ENCODE measurements around the gene SLC39A10. TPM values are rescaled to one million over a fixed set of nuclear protein-coding genes. Genes with fewer than 3 reads are reported as not detected.

Gene SLC39A10
- total and polyA plus RNA-seq, 2 experiments from 2014 or later: 38.0 to 57.0 TPM

GRCh38 chr2:195763866-195764265 lies 106.8 kb downstream of the SLC39A10 start:
- no peak overlapping the region for H3K4me3 ChIP-seq
- H3K36me3 ChIP-seq: no peaks in the 10 kb centered on the region
- no peaks in the 10 kb centered on the region for H3K4me1 ChIP-seq (ENCODE audit: low read depth)
- no peaks in the 10 kb centered on the region for H3K9me3 ChIP-seq (ENCODE audit: low read depth)
- no peak for DNase-seq (ENCODE audit: low read depth in 1 of 2, low spot score in 1 of 2)
- no peaks in the 10 kb centered on the region for H3K27me3 ChIP-seq
- no peak overlapping the region for H3K27ac ChIP-seq
- no peak for TF ChIP-seq CTCF (IDR thresholded peaks at IDR 0.05; ENCODE audit: low read depth, low read length)

GRCh38 chr2:195766691-195767090 lies 109.7 kb downstream of the SLC39A10 start:
- no peak for DNase-seq (ENCODE audit: low read depth in 1 of 2, low spot score in 1 of 2)
- Histone ChIP-seq H3K9me3 (ENCODE audit: low read depth) (no peaks in the 10 kb centered on the region), H3K27me3 (no peaks in the 10 kb centered on the region), H3K4me3 (no peak overlapping the region), H3K36me3 (no peaks in the 10 kb centered on the region), H3K27ac (no peak overlapping the region), H3K4me1 (ENCODE audit: low read depth) (no peaks in the 10 kb centered on the region)
- TF ChIP-seq CTCF (IDR thresholded peaks at IDR 0.05; ENCODE audit: low read depth, low read length): no peak

GRCh38 chr2:195768431-195768830 lies 111.4 kb downstream of the SLC39A10 start:
- TF ChIP-seq CTCF (IDR thresholded peaks at IDR 0.05; ENCODE audit: low read depth, low read length): no peak
- no peak for DNase-seq (ENCODE audit: low read depth in 1 of 2, low spot score in 1 of 2)
- H3K27ac ChIP-seq: no peak overlapping the region
- no peaks in the 10 kb centered on the region for H3K4me1 ChIP-seq (ENCODE audit: low read depth)
- H3K9me3 ChIP-seq (ENCODE audit: low read depth): no peaks in the 10 kb centered on the region
- no peak overlapping the region for H3K4me3 ChIP-seq
- H3K36me3 ChIP-seq: no peaks in the 10 kb centered on the region
- H3K27me3 ChIP-seq: no peaks in the 10 kb centered on the region

- Histone ChIP-seq H3K36me3 (no peaks in the 10 kb centered on the region), H3K27me3 (no peaks in the 10 kb centered on the region), H3K4me1 (ENCODE audit: low read depth) (no peaks in the 10 kb centered on the region), H3K9me3 (ENCODE audit: low read depth) (no peaks in the 10 kb centered on the region), H3K27ac (no peak overlapping the region), H3K4me3 (no peak overlapping the region)
- TF ChIP-seq CTCF (IDR thresholded peaks at IDR 0.05; ENCODE audit: low read depth, low read length): no peak
- no peak for DNase-seq (ENCODE audit: low read depth in 1 of 2, low spot score in 1 of 2)
Observed at GRCh38 chr2:195769975-195770374, 112.9 kb downstream of the SLC39A10 start.

- Histone ChIP-seq H3K9me3 (ENCODE audit: low read depth) (no peaks in the 10 kb centered on the region), H3K27me3 (no peaks in the 10 kb centered on the region), H3K4me1 (ENCODE audit: low read depth) (no peaks in the 10 kb centered on the region), H3K27ac (no peak overlapping the region), H3K36me3 (no peaks in the 10 kb centered on the region), H3K4me3 (no peak overlapping the region)
- peak in 1 of 2 donors; percentile 2 for DNase-seq (ENCODE audit: low read depth in 1 of 2, low spot score in 1 of 2)
- no peak for TF ChIP-seq CTCF (IDR thresholded peaks at IDR 0.05; ENCODE audit: low read depth, low read length)
Observed at GRCh38 chr2:195779491-195779890, 122.5 kb downstream of the SLC39A10 start.

- TF ChIP-seq CTCF (IDR thresholded peaks at IDR 0.05; ENCODE audit: low read depth, low read length): no peak
- DNase-seq (ENCODE audit: low read depth in 1 of 2, low spot score in 1 of 2): no peak
Observed at GRCh38 chr2:195782156-195782555, 125.1 kb downstream of the SLC39A10 start.

More at GRCh38 chr2:195782156-195782555, 125.1 kb downstream of the SLC39A10 start:
- no peak overlapping the region for H3K4me3 ChIP-seq
- no peaks in the 10 kb centered on the region for H3K27me3 ChIP-seq
- no peaks in the 10 kb centered on the region for H3K36me3 ChIP-seq
- no peak overlapping the region for H3K27ac ChIP-seq
- no peaks in the 10 kb centered on the region for H3K4me1 ChIP-seq (ENCODE audit: low read depth)
- H3K9me3 ChIP-seq (ENCODE audit: low read depth): no peaks in the 10 kb centered on the region

All from cardiac muscle cell (in vitro differentiated cells and primary cell).